Activated CD4-positive, alpha-beta T cell treated with anti-CD3 and anti-CD28 coated beads, Interleukin-2, amount 50 U/mL, for 48 hours (primary cell): ENCODE measurements around the gene CRACR2B.

ENCODE experiments used
- DNase-seq, 2 experiments: peaks; one replicate each; pipeline ENCODE4 v3.0.0-alpha.2; 2020

CRACR2B gene

GRCh38 chr11:855330-855674 lies 27.6 kb downstream of the CRACR2B start:
- DNase-seq, result no peak

GRCh38 chr11:855796-856195 lies 28.1 kb downstream of the CRACR2B start:
- no peak for DNase-seq

- no peak for DNase-seq
Observed at GRCh38 chr11:856397-856796, 28.7 kb downstream of the CRACR2B start.

- DNase-seq, result no peak
Observed at GRCh38 chr11:858053-858761, 30.5 kb downstream of the CRACR2B start.

- DNase-seq, result no peak
Observed at GRCh38 chr11:858762-859339, 31.1 kb downstream of the CRACR2B start.

GRCh38 chr11:859394-860131 lies 31.8 kb downstream of the CRACR2B start:
- DNase-seq, result no peak

- no peak for DNase-seq
Observed at GRCh38 chr11:860234-861104, 32.8 kb downstream of the CRACR2B start.

GRCh38 chr11:861105-861479 lies 33.4 kb downstream of the CRACR2B start:
- DNase-seq, result no peak

GRCh38 chr11:862081-862661 lies 34.5 kb downstream of the CRACR2B start:
- no peak for DNase-seq

GRCh38 chr11:862696-863022 lies 34.9 kb downstream of the CRACR2B start:
- DNase-seq, result no peak

- DNase-seq, result no peak
Observed at GRCh38 chr11:863023-863909, 35.5 kb downstream of the CRACR2B start.

GRCh38 chr11:863910-864827 lies 36.5 kb downstream of the CRACR2B start:
- no peak for DNase-seq

- DNase-seq, result no peak
Observed at GRCh38 chr11:864898-865297, 37.2 kb downstream of the CRACR2B start.

GRCh38 chr11:865462-866430 lies 38.0 kb downstream of the CRACR2B start:
- no peak for DNase-seq

GRCh38 chr11:866481-866880 lies 38.8 kb downstream of the CRACR2B start:
- DNase-seq, result no peak

GRCh38 chr11:867856-868358 lies 40.2 kb downstream of the CRACR2B start:
- DNase-seq, result no peak

- no peak for DNase-seq
Observed at GRCh38 chr11:868394-868793, 40.7 kb downstream of the CRACR2B start.

- no peak for DNase-seq
Observed at GRCh38 chr11:868802-869201, 41.1 kb downstream of the CRACR2B start.

GRCh38 chr11:869399-870126 lies 41.8 kb downstream of the CRACR2B start:
- DNase-seq, result no peak
